HL-60/S4 treated with retinoic acid at 250 ng/mL for 4 days and 3 days (cell line): ENCODE results near the gene SEC11A.
"Not testable (repeated sequence)": the region's sequence is repeated elsewhere in the genome, so short reads cannot be mapped to it uniquely, and the experiment has no call there.

Source experiments
- in situ Hi-C: fragments of 300-500 bp; cut with MboI; formaldehyde crosslinking; loops from 2 replicates; pipeline ENCODE4 v1.7.0; 2022; ENCODE audit warnings: low sequenced_read_pairs

Gene SEC11A

DNA sequence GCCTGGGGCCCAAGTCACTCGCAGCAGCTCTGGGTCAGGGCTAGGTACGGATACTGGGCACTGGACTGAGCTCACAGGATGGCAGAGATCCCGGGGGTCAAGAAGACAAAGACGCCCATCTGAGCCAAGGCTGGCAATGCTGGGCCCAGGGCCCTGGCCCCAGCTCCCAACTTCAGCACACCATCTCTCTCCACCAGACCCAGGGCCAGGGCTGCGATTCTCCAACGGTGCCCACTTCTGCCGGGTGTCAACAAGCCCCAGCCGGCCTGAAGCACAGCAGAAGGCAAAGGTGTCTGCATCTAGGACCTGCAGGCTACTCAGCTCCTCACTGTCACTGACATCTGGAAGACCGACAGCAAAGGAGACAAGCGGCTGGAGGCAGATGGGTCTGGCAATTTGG, 70.4 kb downstream of the SEC11A start:
- in situ Hi-C loops = no loop called here

DNA sequence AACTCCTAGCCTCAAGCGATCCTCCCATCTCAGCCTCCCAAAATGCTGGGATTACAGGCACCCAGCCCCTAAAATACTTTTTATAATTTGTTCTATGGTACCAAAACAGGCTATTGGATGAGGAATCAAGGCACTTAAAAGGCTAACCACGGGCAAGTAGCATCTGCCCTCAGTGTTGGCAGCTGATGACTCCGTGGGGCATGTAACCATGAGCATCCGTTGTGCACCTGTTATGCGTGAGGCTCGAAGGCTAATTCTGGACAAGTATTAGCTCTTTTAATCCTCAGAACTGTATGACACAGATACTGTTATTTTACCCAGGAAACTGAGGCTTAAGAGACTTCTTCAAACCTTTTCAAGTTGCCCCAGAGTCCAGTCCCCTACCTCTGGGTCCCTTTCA, 72.1 kb downstream of the SEC11A start:
- in situ Hi-C loops = no loop called here

DNA sequence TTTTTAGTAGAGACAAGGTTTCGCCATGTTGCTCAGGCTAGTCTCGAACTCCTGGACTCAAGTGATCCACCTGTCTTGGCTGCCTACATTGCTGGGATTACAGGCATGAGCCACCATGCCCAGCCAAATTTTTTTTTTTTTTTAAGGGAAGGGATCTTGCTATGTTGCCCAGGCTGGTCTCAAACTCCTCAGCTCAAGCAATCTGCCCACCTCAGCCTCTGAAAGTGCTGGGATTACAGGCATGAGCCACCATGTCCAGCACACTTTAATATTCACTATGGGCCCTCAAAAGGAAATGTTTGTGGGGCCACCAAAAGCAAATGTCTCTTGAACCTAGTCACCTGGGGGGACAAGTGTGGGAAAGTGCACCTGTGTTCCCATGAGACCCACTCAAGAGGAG, 73.3 kb downstream of the SEC11A start:
- in situ Hi-C loops = not testable (repeated sequence)

DNA sequence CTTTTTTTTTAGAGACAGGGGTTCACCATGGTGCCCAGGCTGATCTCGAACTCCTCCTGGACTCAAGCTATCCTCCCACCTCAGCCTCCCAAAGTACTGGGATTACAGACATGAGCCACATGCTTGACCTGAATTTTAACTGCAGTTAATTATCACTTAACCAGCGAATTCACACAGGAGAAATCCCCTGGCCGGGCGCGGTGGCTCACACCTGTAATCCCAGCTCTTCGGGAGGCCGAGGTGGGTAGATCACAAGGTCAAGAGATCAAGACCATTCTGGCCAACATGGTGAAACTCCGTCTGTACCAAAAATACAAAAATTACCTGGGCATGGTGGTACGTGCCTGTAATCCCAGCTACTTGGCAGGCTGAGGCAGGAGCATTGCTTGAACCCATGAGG, 74.1 kb downstream of the SEC11A start:
- in situ Hi-C loops = not testable (repeated sequence)

DNA sequence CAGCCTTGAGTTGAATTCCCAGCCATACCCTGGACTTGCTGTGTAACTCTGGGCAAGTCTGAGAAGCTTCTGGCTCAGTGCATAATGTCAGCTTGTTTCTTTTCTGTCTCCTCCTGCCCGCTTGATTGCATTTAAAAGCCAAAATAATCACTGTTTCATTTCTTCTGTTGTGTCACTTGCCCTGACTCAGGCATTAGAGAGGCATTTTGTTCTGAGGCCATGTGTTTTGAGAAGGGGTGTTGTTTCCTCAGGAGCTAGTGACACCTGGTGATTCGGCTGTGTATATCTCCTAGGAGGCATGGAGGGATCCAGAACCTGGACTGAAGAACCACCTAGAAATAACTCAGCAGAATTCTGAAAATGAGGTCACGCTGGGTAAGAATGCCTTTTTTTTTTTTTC, 77.8 kb downstream of the SEC11A start:
- in situ Hi-C loops = no loop called here

DNA sequence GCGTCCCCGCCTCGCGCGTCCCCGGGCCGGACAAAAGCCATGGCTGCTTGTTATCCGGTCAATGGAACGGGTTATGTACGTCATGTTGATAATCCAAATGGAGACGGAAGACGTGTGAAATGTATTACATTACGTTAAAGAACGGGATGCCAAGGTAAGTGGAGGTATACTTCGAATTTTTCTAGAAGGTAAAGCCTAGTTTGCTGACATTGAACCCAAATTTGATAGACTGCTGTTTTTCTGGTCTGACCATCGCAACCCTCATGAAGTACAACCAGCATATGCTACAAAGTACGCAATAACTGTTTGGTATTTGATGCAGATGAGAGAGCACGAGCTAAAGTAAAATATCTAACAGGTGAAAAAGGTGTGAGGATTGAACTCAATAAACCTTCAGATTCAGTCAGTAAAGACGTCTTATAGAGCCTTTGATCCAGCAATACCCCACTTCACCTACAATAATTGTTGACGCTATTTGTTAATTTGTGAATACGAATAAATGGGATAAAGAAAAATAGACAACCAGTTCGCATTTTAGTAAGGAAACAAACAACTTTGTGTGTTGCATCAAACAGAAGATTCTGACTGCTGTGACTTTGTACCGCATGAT, 81.6 kb downstream of the SEC11A start:
- in situ Hi-C loops = no loop called here

DNA sequence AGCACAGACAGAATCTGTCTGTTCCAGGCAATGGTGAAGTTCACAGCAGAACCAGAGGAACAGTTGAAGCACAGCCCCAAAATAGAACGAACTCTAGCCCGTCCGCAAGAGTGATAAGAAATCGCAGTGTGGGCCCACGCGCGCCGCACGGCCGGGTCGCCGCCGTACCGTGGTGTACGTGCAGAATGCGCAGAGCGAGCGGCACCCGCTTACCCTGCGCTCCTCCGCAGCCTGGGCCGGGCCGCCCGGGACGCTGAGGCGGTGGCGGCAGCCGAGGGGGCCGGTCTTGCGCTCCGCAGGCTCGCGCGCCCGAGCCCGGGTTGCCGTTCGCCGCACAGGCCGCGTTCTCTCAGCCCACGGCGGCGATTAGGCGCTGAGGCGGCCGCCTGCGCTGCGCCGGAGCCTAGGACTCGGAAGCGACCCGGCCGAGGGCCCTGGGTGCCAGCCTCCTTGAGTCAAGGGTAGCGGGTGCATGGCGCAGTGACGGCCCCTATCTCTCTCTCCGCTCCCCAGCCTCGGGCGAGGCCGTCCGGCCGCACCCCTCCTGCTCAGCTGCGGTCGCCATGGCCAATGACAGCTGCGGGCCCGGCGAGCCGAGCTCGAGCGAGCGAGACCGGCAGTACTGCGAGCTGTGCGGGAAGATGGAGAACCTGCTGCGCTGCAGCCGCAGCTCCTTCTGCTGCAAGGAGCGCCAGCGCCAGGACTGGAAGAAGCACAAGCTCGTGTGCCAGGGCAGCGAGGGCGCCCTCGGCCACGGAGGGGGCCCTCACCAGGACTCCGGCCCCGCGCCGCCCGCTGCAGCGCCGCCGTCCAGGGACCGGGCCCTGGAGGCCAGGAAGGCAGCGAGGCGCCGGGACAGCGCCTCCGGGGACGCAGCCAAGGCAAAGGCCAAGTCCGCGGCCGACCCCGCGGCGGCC, 82.4 kb downstream of the SEC11A start:
- in situ Hi-C loops = no loop called here

DNA sequence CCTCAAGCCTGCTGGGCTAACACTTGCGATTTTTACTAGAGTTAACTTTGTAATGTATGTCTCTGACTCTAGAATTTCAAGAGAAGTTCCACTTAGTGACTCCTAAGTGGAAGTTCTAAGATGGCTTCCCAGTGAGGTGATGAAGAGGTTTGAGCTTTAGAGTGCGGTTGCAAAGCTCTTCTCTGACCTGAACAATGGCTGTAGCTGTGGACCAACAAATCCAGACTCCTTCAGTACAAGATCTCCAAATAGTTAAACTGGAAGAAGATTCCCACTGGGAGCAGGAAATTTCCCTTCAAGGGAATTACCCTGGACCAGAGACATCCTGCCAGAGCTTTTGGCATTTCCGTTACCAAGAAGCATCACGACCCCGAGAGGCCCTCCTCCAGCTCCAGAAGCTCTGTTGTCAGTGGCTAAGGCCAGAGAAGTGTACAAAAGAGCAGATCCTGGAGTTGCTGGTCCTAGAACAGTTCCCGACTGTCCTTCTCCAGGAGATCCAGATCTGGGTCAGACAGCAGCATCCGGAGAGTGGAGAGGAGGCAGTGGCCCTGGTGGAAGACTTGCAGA, 84.2 kb downstream of the SEC11A start:
- in situ Hi-C loops = no loop called here

DNA sequence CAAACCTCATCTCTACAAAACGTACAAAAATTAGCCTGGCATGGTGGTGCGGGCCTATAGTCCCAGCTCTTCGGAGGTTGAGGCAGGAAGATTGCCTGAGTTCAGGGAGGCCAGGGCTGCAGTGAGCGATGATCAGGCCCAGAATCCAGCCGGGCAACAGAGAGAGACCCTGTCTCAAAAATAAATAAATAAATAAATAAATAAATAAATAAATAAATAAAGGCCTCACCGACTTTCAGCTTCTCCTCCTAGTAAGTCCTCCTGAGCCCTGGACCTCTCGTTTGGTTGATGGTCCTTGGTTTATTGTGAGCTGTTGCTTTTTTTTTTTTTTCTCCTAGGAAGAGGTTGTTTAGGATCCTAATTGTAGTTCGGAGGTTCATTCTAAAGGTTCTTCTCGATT, 86.9 kb downstream of the SEC11A start:
- in situ Hi-C loops = no loop called here

DNA sequence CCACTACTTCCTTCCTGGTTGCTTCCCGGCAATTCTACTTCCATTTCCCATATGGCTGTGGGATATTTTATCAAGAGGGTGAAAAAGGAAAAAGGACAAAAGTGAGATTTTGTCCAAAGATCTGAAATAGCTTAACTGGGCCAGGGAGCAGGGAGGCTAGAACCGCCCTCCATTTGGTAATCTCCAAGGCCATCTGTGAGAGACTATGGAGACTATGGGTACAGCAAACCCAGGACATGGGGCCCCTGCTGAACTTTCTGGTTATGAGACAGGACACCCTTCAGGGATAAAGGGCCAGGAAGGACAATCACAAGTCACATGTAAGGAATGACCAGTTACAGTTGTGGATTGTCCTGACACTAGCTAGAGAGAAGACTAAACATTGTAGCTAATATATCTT, 90.8 kb downstream of the SEC11A start:
- in situ Hi-C loops = no loop called here

DNA sequence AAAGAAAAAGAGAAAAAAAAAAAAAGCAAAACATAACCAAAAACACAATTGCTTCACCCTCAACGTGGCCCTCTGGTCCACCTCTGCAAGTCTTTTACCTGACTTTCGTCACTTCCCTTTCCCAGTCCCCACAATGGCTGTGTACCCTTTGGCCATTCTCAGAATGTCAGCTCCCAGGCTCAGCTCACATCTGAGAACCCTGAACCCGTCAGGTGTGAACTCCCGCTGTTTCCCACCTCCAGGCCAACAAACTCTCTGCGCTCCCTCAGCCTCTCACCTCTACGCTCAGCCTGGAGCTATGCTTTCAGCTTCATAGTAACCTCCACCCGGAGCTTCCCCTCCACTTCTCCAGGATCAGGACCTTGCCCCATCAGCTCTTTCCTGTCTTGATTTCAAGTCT, 91.6 kb downstream of the SEC11A start:
- in situ Hi-C loops = no loop called here

DNA sequence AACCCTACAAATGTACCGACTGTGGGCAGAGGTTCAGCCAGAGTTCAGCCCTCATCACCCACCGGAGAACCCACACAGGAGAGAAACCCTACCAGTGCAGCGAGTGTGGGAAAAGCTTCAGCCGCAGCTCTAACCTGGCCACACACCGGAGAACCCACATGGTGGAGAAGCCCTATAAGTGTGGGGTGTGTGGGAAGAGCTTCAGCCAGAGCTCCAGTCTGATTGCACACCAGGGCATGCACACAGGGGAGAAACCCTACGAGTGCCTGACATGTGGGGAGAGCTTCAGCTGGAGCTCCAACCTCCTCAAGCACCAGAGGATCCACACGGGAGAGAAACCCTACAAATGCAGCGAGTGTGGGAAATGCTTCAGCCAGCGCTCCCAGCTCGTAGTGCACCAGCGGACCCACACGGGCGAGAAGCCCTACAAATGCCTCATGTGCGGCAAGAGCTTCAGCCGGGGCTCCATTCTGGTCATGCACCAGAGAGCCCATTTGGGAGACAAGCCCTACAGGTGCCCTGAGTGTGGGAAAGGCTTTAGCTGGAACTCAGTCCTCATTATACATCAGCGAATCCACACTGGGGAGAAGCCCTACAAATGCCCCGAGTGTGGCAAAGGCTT, 94.5 kb downstream of the SEC11A start:
- in situ Hi-C loops = no loop called here

DNA sequence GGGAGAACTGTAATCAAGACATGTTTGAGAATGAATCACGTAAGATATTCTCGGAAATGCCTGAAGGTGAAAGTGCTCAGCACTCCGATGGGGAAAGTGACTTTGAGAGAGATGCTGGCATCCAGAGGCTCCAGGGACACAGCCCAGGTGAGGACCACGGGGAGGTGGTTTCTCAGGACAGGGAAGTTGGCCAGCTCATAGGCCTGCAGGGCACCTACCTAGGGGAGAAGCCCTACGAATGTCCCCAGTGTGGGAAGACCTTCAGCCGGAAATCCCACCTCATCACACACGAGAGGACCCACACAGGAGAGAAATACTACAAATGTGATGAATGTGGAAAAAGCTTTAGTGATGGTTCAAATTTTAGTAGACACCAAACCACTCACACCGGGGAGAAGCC, 95.3 kb downstream of the SEC11A start:
- in situ Hi-C loops = no loop called here
